ENCODE results near the gene SLC37A2.

Gene SLC37A2

GRCh38 chr11:125062218-125062930 lies 731 bp upstream of the SLC37A2 start:
- DNase-seq (ENCODE audit: extremely low read depth, low read depth) = no peak
- no peak for TF ChIP-seq CTCF (IDR thresholded peaks at IDR 0.05; ENCODE audit: low read depth, low read length)

- no peak for DNase-seq (ENCODE audit: extremely low read depth, low read depth)
- no peak for TF ChIP-seq CTCF (IDR thresholded peaks at IDR 0.05; ENCODE audit: low read depth, low read length)
Measured at GRCh38 chr11:125063429-125064043, 431 bp downstream of the SLC37A2 start.

- no peak for TF ChIP-seq CTCF (IDR thresholded peaks at IDR 0.05; ENCODE audit: low read depth, low read length)
- DNase-seq (ENCODE audit: extremely low read depth, low read depth) = no peak
Measured at GRCh38 chr11:125064070-125064469, 965 bp downstream of the SLC37A2 start.

- no peak for DNase-seq (ENCODE audit: extremely low read depth, low read depth)
- no peak for TF ChIP-seq CTCF (IDR thresholded peaks at IDR 0.05; ENCODE audit: low read depth, low read length)
Measured at GRCh38 chr11:125068368-125068767, 5.3 kb downstream of the SLC37A2 start.

GRCh38 chr11:125069008-125069407 lies 5.9 kb downstream of the SLC37A2 start:
- TF ChIP-seq CTCF (IDR thresholded peaks at IDR 0.05; ENCODE audit: low read depth, low read length) = no peak
- no peak for DNase-seq (ENCODE audit: extremely low read depth, low read depth)

- DNase-seq (ENCODE audit: extremely low read depth, low read depth) = no peak
Measured at GRCh38 chr11:125069796-125070195, 6.7 kb downstream of the SLC37A2 start.

More at GRCh38 chr11:125069796-125070195, 6.7 kb downstream of the SLC37A2 start:
- TF ChIP-seq CTCF (IDR thresholded peaks at IDR 0.05; ENCODE audit: low read depth, low read length) = no peak

Measured in AG09319 (cell line).